SU-DHL-6 (cell line): ENCODE results near the gene FAM53B.

Experiments
- H2AFZ ChIP-seq: fragments of 200-600 bp; sonication (generic); 2 replicates; pipeline ENCODE4 v1.6.1; 2014; ENCODE audit warnings: low read depth, mild to moderate bottlenecking, moderate library complexity, mixed read lengths, antibody characterized with exemption, low read length; ENCODE audit not compliant: severe bottlenecking
- H3F3A ChIP-seq: fragments of 200-600 bp; shearing (Covaris generic); 2 replicates; pipeline ENCODE4 v1.6.0; 2016; ENCODE audit warnings: antibody characterized with exemption, mild to moderate bottlenecking; ENCODE audit not compliant: insufficient read depth
- H3K27ac ChIP-seq: fragments of 200-600 bp; sonication (generic); 2 replicates; pipeline ENCODE4 v1.5.1; 2016; ENCODE audit warnings: low read depth, mild to moderate bottlenecking, low read length, moderate library complexity, mixed read lengths
- H3K27me3 ChIP-seq: fragments of 200-600 bp; sonication (generic), shearing (Covaris generic); 2 replicates; pipeline ENCODE4 v1.6.0; 2014; ENCODE audit warnings: mild to moderate bottlenecking, low read length
- H3K36me3 ChIP-seq: fragments of 200-600 bp; sonication (generic); 2 replicates; pipeline ENCODE4 v1.6.1; 2014; ENCODE audit warnings: mild to moderate bottlenecking, low read length, mixed read lengths
- H3K4me2 ChIP-seq: fragments of 300-600, 200-600 bp; shearing (Covaris generic), sonication (generic); 2 replicates; pipeline ENCODE4 v1.6.0; 2014; ENCODE audit warnings: low read length, low read depth, mild to moderate bottlenecking; ENCODE audit not compliant: poor library complexity, severe bottlenecking
- H3K4me3 ChIP-seq: fragments of 200-600 bp; sonication (generic); 2 replicates; pipeline ENCODE4 v1.5.1; 2014; ENCODE audit warnings: antibody characterized with exemption, low read length, mild to moderate bottlenecking, mixed read lengths; ENCODE audit not compliant: insufficient read depth, poor library complexity, severe bottlenecking
- H3K79me2 ChIP-seq: fragments of 200-600 bp; sonication (generic); 2 replicates; pipeline ENCODE4 v1.6.1; 2014; ENCODE audit warnings: mild to moderate bottlenecking, low read length, moderate library complexity; ENCODE audit not compliant: insufficient read depth
- H3K9ac ChIP-seq: fragments of 200-600 bp; sonication (generic); 2 replicates; pipeline ENCODE4 v1.7.0; 2014; ENCODE audit warnings: mild to moderate bottlenecking, low read length
- H3K9me2 ChIP-seq: fragments of 200-600 bp; sonication (generic); replicated peaks from 2 replicates; pipeline ENCODE4 v1.6.1; 2014; ENCODE audit warnings: low read length; ENCODE audit not compliant: insufficient read depth
- H3K9me3 ChIP-seq: fragments of 200-600 bp; sonication (generic); 2 replicates; pipeline ENCODE4 v1.6.1; 2014; ENCODE audit warnings: low read length, mixed read lengths; ENCODE audit not compliant: insufficient read depth
- H4K20me1 ChIP-seq: fragments of 200-600 bp; sonication (generic); 2 replicates; pipeline ENCODE4 v1.6.1; 2014; ENCODE audit warnings: low read depth, mild to moderate bottlenecking, antibody characterized with exemption, low read length, moderate library complexity, mixed read lengths
- CTCF ChIP-seq: fragments of 200-600 bp; sonication (generic); IDR thresholded peaks from one replicate; pipeline ENCODE4 v1.5.1; 2017; ENCODE audit warnings: antibody characterized with exemption, mild to moderate bottlenecking, low read length, moderate library complexity; ENCODE audit not compliant: insufficient read depth, poor library complexity, severe bottlenecking
- EZH2phosphoT487 ChIP-seq: fragments of 200-600 bp; sonication (generic), shearing (Covaris generic); conservative IDR thresholded peaks from 2 replicates; pipeline ENCODE4 v1.6.1; 2018; ENCODE audit warnings: mild to moderate bottlenecking, antibody characterized with exemption, low read length, moderate library complexity, mixed read lengths

The FAM53B gene

GRCh38 chr10:124576526-124577420 lies 167.4 kb downstream of the FAM53B start:
- Histone ChIP-seq H3K9ac (no peak overlapping the region), H2AFZ (no peak overlapping the region), H3K9me3 (no peaks in the 10 kb centered on the region), H3K79me2 (no peaks in the 10 kb centered on the region), H3K4me3 (no peak overlapping the region), H3K9me2 (no peaks in the 10 kb centered on the region), H3F3A (no peaks in the 10 kb centered on the region), H3K27me3 (no peaks in the 10 kb centered on the region), H3K27ac (no peak overlapping the region), H4K20me1 (no peaks in the 10 kb centered on the region), H3K4me2 (no peak overlapping the region), H3K36me3 (peaks cover 5% of the 10 kb centered on the region; the same call in 1 of the 2 replicates)
- TF ChIP-seq CTCF = no peak

- no peak for TF ChIP-seq CTCF
- no peak for TF ChIP-seq EZH2phosphoT487
- Histone ChIP-seq H3F3A (no peaks in the 10 kb centered on the region), H3K27me3 (no peaks in the 10 kb centered on the region), H2AFZ (no peak overlapping the region), H3K79me2 (no peaks in the 10 kb centered on the region), H3K4me3 (no peak overlapping the region), H3K9me3 (no peaks in the 10 kb centered on the region), H4K20me1 (no peaks in the 10 kb centered on the region), H3K9ac (no peak overlapping the region), H3K27ac (no peak overlapping the region), H3K9me2 (no peaks in the 10 kb centered on the region), H3K4me2 (no peak overlapping the region), H3K36me3 (peaks cover 4% of the 10 kb centered on the region; the same call in 1 of the 2 replicates)
Measured at GRCh38 chr10:124575107-124576035, 168.8 kb downstream of the FAM53B start.

- no peaks in the 10 kb centered on the region for H3K36me3 ChIP-seq
- no peaks in the 10 kb centered on the region for H3K79me2 ChIP-seq
- no peak overlapping the region for H3K9ac ChIP-seq
- TF ChIP-seq CTCF (no peak), EZH2phosphoT487 (no peak)
- no peaks in the 10 kb centered on the region for H4K20me1 ChIP-seq
- H3K9me2 ChIP-seq = no peaks in the 10 kb centered on the region
- no peak overlapping the region for H2AFZ ChIP-seq
- H3K27ac ChIP-seq = no peak overlapping the region
- no peak overlapping the region for H3K4me2 ChIP-seq
- H3K4me3 ChIP-seq = no peak overlapping the region
- no peaks in the 10 kb centered on the region for H3K9me3 ChIP-seq
- no peaks in the 10 kb centered on the region for H3K27me3 ChIP-seq
- no peaks in the 10 kb centered on the region for H3F3A ChIP-seq
Measured at GRCh38 chr10:124574456-124575070, 169.6 kb downstream of the FAM53B start.
